Measurements from ENCODE around the gene ARHGAP15. TPM values are rescaled to one million over a fixed set of nuclear protein-coding genes. Genes with fewer than 3 reads are reported as not detected.

The ARHGAP15 gene
- polyA plus RNA-seq, 3 donors = 0.54 to 8.7 (median 5.6) TPM

DNA sequence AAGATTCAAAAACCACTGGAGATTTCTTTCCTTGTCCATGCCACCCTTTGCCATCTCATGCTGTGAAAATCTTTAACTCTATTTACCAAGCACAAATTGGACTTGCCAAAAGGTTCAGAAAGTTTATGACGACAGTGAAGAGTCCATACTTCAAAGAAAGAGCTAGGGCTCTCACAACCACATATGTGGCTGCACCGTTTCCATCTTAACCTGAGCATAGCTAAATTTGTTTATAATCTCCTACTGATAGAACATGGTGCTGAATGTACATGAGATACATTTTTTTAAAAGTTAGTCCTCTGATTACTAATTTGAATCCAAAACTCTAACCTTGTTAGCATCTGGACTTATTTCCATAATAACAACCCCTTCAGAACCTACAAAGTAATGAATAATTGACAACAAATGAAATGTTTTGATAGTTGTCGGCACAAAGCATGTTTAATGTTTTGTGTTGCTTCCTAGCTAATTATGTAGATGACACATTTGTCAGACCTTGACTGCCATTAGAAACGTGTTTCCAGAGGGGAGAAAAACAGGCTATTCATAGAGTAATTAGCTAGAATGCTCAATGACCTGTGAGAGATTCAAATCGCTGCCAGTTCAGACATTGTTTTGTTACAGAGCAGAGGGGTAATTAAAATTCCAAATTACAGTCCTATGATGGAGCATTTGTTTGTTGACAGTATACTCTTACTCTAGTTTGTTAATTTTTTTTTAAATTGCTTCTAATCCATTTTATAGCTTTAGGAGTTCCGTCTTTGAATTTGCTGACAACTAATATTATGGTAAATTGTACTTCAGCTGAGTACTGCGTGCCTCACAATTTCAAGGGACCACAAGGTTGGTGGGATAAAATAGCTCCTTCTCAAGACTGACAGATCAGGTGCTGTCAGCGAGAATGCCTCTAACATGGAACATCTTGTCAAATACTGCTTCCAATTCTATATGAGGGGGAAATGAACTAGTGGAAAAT is 31.8 kb downstream of the ARHGAP15 start:
- WGBS, 3 donors = 63 to 85% (median 79%) methylated on average over 8 of the region's 8 CpGs

DNA sequence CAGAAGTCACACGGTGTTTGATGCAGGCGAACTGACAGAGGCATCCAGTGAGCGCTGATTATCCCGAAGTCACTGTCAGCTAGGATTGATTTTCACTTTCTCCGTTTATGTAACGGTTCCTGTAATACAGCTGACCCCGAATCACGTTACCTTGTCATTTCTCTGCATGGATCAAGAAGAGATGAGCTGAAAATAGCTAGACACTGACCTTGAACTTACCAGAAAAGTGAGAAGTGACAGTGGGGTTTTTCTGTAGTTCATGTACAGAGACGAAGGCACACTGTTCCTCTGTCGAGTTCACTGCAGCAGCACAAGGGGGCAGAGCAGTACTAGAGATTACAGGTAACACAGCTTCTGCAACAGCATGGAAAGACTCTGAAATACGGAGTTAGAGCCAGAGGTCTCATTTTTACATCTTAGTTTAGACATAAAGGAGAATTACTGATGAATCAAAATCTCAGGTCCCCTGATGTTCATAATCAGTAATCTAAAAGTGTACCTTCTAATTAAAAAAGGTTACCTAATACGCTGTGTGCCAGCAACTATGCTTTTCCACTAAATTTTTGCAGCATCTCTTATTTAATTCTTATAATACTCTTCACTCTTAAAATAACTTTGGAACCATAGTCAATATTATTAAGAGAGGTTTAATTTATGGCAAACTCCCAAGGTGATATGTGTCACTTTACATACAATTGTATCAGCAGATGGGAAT is 33.1 kb downstream of the ARHGAP15 start:
- H3K27ac ChIP-seq (ENCODE audit: low read depth, low read length) = no peak overlapping the region
- 28 to 57% (median 56%) methylated on average over 12 of the region's 12 CpGs for WGBS, 3 donors

More for the DNA sequence above, 31.8 kb downstream of the ARHGAP15 start:
- no peak overlapping the region for H3K27ac ChIP-seq (ENCODE audit: low read depth, low read length)

DNA sequence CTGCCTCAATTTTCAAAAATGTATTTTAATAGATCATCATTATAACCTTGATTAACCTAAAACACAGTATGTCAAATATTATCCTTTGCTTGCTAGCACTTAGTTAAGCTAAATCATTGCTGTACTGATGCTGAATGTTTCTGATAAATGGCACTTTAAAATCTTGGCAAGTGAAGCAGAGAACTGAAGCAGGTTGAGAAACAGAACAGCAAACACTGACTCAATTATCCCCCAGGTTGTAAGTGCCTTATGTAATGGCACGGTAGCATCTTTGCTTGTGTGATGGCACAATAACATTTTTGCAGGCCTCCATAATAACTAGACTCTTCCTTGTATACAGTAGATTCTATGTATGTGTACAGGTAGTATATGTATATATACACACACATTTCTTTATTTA is 33.8 kb downstream of the ARHGAP15 start:
- WGBS, 3 donors = 56 to 74% (median 74%) methylated on average over 1 of the region's 1 CpG
- no peak overlapping the region for H3K27ac ChIP-seq (ENCODE audit: low read depth, low read length)

DNA sequence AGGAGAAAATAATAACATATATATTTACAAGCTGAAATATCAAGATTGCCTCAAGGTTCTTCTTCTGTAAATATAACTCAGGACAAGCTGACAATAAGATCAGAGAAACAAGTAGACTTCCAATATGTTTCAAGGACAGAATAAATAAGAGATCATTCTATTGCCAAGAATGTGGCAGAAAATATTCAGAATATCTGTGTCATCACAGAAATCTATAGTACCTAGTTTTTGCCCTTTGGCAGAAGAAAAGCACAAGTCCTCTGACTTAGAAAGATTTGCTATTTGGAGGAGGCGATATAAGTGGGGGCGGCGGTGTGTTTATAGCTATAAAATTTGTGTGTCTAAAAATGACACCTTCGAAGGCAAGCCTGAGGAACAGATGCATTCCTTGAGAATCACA is 34.3 kb downstream of the ARHGAP15 start:
- WGBS, 3 donors = 78 to 89% (median 88%) methylated on average over 4 of the region's 4 CpGs
- no peak overlapping the region for H3K27ac ChIP-seq (ENCODE audit: low read depth, low read length)

DNA sequence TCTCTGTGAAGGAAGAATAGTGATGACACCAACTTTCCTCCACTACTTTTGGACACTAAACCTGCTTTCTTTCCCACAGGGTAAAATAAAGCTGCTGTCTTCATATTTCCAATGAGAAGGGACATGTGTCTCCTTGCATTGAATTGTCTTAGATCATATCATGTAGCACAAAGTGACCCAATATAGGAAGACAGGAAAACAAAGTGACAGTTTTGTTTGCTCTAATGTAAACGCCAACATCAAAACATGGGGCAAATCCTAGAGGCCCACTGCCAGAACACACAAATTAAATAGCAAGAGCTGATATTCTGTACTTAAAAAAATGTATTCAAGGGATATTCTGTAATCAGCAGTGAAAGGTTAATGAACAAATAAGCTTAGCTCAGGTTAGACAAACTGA is 36.1 kb downstream of the ARHGAP15 start:
- H3K27ac ChIP-seq (ENCODE audit: low read depth, low read length) = no peak overlapping the region
- 62 to 78% (median 73%) methylated on average over 1 of the region's 1 CpG for WGBS, 3 donors

DNA sequence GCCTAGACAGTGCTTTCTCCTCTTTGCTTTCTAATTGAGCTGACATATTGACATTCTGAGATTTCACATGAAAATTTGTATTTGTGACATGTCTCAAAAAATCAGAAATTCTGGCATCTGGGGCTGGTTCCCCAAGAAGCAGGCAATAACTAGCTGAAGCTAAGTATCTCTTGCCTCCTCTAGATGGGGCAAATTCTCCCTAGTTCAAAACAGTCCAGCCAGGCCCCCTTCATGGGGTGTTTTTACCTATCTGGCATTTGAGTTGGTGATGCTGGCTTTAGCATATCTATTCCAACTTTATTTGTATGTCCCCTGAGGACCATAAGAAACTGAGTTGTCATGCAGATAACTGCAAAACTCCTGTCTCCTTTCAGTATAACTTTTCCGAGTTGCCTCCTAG is 39.9 kb downstream of the ARHGAP15 start:
- 80 to 94% (median 92%) methylated on average over 1 of the region's 1 CpG for WGBS, 3 donors
- no peak overlapping the region for H3K27ac ChIP-seq (ENCODE audit: low read depth, low read length)

DNA sequence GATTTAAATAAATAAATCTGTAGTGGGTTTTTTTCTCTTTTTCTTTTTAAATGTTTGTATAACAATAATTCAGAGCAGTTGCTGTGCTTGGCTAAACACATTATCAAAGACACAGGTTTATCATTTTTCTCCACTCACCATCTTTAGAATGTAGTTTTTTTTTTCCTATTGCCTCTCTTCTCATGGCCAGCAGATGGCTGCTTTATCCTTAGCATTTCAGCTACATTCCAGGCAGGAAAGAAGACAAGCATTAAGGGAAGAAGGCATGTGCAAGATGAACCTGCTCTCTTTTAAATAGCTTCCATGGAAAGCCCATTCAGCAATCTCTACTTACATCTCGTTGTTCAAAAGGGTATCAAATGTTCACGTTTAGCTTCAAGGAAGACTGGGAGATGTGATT is 42.6 kb downstream of the ARHGAP15 start:
- no peak overlapping the region for H3K27ac ChIP-seq (ENCODE audit: low read depth, low read length)
- WGBS, 3 donors = 39 to 68% (median 54%) methylated on average over 2 of the region's 2 CpGs

DNA sequence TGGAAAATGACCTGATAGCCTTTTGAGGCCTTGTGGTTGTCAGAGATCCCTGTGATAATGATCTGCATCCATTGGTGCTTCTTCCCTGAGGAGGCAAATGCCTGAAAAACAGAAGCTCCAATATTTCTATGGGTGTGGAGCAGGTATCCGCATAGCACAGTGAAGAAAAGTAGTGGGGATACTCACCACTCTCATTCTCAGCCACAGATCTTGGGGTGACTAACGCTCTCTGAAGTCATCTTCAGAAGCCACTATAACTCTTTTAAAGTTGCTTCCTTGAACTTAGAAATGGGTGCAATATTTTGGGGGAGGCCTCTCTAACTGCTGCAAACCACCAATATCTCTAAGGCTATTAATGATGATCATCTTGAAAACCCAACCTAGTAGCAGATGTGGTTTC is 46.2 kb downstream of the ARHGAP15 start:
- no peak overlapping the region for H3K27ac ChIP-seq (ENCODE audit: low read depth, low read length)
- WGBS, 3 donors = 92 to 100% (median 93%) methylated on average over 2 of the region's 2 CpGs

DNA sequence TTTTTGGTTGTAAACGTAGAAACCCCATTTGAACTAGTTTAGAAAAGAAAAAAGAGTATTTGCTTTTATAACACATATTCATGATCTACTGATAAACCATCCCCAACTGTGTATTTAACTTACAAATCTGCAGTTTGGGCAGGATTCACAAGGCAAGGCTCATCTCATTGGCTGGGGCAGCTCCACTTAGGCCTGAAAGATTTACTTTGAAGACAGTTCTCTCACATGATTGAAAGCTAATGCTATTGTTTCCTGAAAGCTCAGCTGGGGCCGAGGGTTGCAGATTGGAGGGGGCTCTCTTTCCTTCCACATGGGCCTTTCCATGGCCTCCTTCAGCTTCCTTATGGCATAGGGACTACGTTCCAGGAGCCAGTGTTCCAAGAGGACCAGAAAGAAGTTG is 47.4 kb downstream of the ARHGAP15 start:
- no peak overlapping the region for H3K27ac ChIP-seq (ENCODE audit: low read depth, low read length)
- WGBS, 3 donors = 60 to 72% (median 65%) methylated on average over 3 of the region's 3 CpGs

DNA sequence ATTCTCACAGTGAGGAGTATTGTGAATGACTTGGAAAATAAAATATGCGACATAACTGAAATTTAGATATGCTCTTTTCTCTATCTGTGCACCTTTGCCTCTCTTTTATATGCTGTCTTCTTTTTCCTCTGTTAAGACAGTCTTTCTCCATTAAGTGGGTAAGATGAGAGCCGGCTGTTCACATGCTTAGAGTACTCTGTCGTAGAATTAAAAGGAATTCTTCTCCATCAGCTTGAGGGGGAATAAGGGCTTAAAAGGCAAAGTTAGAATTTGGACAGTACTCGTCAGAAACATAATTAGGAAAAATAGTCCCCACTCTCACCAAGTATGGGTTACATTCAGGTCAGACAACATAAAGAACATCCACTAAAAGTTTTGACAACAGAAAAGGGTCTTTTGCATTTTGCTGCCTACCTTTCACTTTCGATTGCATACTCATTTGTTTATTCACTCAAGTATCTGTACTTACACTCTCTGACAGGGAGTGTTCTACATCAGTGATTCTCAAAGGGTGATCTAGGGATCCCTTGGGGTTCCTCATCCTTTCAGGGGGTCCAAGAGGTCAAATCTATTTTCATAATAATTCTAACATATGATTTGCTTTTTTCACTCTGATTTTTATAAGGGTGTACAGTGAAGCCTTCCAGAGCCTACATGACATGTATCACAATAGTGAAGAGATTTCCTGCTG is 48.0 kb downstream of the ARHGAP15 start:
- no peak overlapping the region for H3K27ac ChIP-seq (ENCODE audit: low read depth, low read length)
- 52 to 67% (median 59%) methylated on average over 5 of the region's 5 CpGs for WGBS, 3 donors

DNA sequence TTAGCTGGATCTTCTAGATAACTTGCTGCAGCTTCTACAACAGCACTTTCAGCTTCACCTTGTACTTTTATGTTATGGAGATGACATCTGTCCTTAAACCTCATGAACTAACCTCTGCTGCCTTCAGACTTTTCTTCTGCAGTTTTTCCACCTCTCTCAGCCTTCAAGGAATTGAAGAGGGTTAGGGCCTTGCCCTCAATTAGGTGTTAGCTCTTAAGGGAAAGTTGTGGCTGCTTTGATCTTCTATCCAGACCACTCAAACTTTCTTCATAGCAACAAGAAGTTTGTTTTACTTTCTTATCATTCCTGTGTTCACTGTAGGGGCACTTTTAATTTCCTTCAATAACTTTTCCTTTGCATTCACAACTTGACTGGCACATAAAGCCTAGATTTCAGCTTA is 52.3 kb downstream of the ARHGAP15 start:
- no peak overlapping the region for H3K27ac ChIP-seq (ENCODE audit: low read depth, low read length)

DNA sequence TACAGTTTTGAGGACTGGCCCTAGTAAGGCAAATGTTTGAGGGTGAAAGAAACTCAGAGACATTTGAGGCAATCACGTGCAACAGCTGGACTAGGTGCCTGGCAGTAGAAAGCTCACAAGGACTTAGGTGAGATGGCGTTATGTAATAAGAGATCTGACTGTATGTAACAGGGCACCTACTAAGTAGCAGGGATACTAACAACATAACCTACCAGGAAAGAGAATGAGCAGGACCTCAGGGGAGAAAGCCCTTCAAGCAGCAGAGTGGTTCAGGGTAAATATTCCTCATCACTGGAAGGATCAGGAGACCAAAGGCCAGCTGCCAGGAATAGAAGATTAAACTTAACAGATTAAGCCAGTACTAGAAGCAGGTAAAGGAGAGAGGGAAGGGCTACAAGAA is 53.4 kb downstream of the ARHGAP15 start:
- no peak overlapping the region for H3K27ac ChIP-seq (ENCODE audit: low read depth, low read length)
- WGBS, 3 donors = 90 to 94% (median 94%) methylated on average over 2 of the region's 2 CpGs

DNA sequence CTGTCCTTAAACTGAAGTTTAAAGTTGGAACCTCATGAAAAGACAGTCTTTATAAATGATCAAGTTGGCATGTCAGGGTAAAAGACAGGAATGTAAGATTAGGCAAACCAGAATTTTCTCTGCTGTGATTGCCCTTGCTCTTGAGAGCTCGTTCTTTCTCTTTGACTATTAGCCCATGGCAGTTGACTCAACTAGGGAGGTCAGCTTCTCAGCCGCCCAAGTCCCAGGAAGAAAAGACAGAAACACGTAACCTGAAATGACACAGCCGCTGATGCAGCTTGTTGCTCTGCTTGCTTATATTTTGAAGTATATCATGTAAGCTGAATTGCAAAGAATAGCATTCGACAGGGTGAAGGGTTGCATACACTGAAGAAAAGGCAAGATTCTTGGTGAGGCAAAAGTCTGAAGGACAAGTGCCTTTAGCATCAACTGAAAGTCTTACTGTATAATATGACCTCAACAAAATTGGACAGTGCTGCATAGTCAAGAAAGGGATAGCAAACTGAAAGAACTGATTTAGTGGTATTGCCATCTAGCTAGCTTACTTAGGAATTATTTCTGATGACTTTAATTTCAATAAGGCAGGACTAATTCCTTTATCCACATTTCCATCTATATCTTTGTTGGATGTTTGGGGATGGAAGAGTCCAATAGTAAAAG is 54.7 kb downstream of the ARHGAP15 start:
- no peak overlapping the region for H3K27ac ChIP-seq (ENCODE audit: low read depth, low read length)
- WGBS, 3 donors = 75 to 92% (median 88%) methylated on average over 5 of the region's 5 CpGs

DNA sequence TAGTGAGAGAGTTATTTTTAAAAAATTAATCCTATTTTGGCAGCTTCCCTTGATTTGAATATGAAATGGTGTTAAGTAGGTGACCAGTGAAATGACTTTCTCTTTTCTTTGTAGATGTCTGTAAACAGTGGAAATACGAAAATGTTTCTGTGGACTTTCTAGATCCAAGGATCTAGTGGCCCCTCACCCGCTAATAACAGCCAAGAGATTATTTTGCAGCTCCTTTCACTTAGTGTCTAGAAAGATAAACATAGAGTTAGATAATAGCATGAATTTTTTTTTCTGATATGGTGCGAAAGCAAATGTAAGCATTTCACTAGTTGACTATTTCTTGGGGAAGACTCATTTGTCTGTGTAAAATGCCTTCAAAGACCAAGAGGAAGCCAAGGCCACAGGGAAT is 57.7 kb downstream of the ARHGAP15 start:
- H3K27ac ChIP-seq (ENCODE audit: low read depth, low read length) = no peak overlapping the region
- WGBS, 3 donors = 58 to 76% (median 64%) methylated on average over 3 of the region's 3 CpGs

DNA sequence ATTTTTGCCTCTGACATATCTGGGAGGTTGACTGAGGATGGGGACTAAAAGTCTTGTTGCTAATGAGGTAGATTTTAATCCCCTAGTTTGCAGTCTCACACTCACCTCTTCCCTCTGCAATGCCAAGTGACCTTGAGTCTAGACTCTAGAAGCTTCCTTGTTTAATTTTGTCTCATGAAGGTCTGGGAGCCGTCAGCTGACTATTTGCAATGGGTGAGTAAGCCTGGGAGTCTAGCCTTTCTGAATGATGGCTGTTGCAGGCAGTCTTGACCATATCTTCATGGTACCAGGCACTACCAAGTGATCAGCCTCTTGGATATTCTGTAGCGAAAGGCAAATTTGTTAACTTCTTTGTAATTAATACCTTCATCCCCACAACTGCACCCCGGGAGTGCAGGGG is 61.2 kb downstream of the ARHGAP15 start:
- WGBS, 3 donors = 79 to 90% (median 80%) methylated on average over 3 of the region's 3 CpGs
- no peak overlapping the region for H3K27ac ChIP-seq (ENCODE audit: low read depth, low read length)

DNA sequence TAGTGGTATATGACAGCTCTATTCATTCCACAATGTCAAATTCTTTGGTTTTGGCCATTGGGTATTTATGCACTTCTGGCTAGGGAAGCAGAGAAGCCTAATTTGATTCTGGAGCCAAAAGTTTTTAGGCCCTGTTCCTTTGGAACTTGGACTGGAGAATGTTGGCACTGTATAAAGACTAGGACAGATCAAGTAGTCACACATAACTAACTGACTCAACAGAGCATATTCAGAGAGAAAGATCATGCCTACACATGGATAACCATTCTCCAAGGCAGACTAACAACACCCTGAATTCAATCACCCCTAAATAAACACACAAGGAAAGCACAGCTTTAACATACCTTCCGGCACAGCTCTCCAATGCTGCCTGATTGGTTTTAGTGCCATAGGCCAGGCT is 62.9 kb downstream of the ARHGAP15 start:
- WGBS, 3 donors = 85 to 94% (median 92%) methylated on average over 1 of the region's 1 CpG
- H3K27ac ChIP-seq (ENCODE audit: low read depth, low read length) = no peak overlapping the region

DNA sequence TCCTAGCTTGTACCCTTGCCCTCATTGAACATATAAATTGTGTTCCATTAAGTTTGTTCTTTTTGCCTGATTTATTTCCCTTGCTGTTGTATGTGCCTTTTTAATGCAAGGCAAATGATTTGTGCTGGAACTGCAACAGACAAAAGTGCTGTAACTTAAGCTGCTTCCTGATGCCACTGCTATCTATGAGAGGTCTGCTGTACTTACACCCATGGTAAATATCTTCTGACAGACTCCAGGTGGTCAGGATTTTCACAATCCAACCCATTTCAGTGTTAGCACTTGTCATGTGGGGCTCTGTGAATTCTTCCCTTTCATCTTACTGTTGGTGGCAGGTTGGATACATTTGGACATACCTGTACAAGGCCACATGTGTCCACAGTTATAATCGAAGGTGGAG is 63.5 kb downstream of the ARHGAP15 start:
- WGBS, 3 donors = 56 to 98% (median 87%) methylated on average over 1 of the region's 1 CpG
- H3K27ac ChIP-seq (ENCODE audit: low read depth, low read length) = no peak overlapping the region

DNA sequence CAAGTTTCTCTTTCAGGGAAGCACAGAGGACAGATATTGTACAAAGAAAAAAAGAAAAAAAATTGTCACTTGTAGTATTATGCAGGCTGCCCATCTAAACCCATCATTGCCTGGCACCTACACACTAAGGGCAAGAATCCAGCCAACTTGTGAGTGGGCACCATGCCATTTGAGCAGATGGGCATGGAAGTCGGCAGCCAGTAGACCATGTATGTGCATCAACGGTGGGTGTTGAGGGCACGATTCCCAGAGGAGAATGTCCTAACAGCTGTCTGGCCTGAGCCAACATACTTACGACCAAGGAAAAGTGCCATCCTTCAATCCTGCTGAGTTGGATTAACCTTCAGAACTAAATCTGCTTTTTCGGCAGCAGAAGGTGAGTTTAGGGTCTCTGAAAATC is 63.9 kb downstream of the ARHGAP15 start:
- no peak overlapping the region for H3K27ac ChIP-seq (ENCODE audit: low read depth, low read length)
- WGBS, 3 donors = 65 to 91% (median 86%) methylated on average over 5 of the region's 5 CpGs

DNA sequence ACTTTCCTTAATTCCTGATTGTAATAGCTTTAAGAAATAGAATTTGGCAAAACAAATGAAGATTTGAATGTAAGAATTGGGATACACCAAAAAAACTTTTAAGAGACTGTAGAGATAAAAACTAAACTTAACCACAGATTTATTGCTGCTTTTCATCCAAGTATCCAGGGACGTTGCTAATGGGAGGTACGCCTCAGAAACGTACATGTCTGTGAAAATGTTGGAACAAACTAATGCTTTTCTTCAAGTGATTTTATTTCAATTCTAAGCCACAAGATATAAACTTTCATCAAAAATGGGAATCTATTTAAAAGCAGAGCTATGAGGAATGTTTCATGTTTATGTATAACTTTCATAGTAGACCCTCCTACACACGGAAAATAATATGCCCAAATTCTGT is 66.3 kb downstream of the ARHGAP15 start:
- WGBS, 3 donors = 54 to 60% (median 59%) methylated on average over 4 of the region's 4 CpGs

More for the DNA sequence above, 66.3 kb downstream of the ARHGAP15 start:
- H3K27ac ChIP-seq (ENCODE audit: low read depth, low read length) = no peak overlapping the region

All from adipose tissue (tissue), 3 donors.